GM23338 (cell line): ENCODE results near the gene SUGCT. TPM values are rescaled to one million over a fixed set of nuclear protein-coding genes. Genes with fewer than 3 reads are reported as not detected.

ENCODE experiments used
- ATAC-seq: fragments of 200-7000 bp; cut with Tn5 transposase; 3 replicates; pipeline ENCODE4 v1.9.1; 2020
- DNase-seq: peaks from one replicate; pipeline ENCODE4 v3.0.0-alpha.2; 2015; ENCODE audit warnings: low spot score
- H2AFZ ChIP-seq: fragments of 200-600 bp; sonication (generic); 2 replicates; pipeline ENCODE4 v1.8.0; 2016; ENCODE audit warnings: antibody characterized with exemption, mild to moderate bottlenecking, moderate library complexity
- H3F3A ChIP-seq: fragments of 200-600 bp; sonication (generic); replicated peaks from 2 replicates; pipeline ENCODE4 v1.8.0; 2017; ENCODE audit warnings: antibody characterized with exemption, mixed run types, low read depth
- H3K27ac ChIP-seq: fragments of 200-600 bp; sonication (generic); 2 replicates; pipeline ENCODE4 v1.6.1; 2016; ENCODE audit warnings: low read depth
- H3K27me3 ChIP-seq: fragments of 200-600 bp; sonication (generic); 2 replicates; pipeline ENCODE4 v1.8.0; 2016; ENCODE audit warnings: mild to moderate bottlenecking, mixed run types, moderate library complexity; ENCODE audit not compliant: insufficient read depth
- H3K36me3 ChIP-seq: fragments of 200-600 bp; sonication (generic); 2 replicates; pipeline ENCODE4 v1.8.0; 2016; ENCODE audit warnings: mild to moderate bottlenecking; ENCODE audit not compliant: insufficient read depth
- H3K4me1 ChIP-seq: fragments of 200-600 bp; sonication (generic); 2 replicates; pipeline ENCODE4 v1.8.0; 2016; ENCODE audit warnings: mild to moderate bottlenecking, moderate library complexity; ENCODE audit not compliant: insufficient read depth
- H3K4me2 ChIP-seq: fragments of 200-600 bp; sonication (generic); 2 replicates; pipeline ENCODE4 v1.7.1; 2017; ENCODE audit warnings: mixed run types
- H3K4me3 ChIP-seq: fragments of 200-600 bp; sonication (generic); 2 replicates; pipeline ENCODE4 v1.6.1; 2016; ENCODE audit warnings: mixed run types
- H3K79me2 ChIP-seq: fragments of 200-600 bp; sonication (generic); replicated peaks from 2 replicates; pipeline ENCODE4 v1.8.0; 2017; ENCODE audit warnings: mild to moderate bottlenecking; ENCODE audit not compliant: insufficient read depth
- H3K9me2 ChIP-seq: fragments of 200-600 bp; sonication (generic); 2 replicates; pipeline ENCODE4 v1.8.0; 2017; ENCODE audit not compliant: insufficient read depth
- H4K20me1 ChIP-seq: fragments of 200-600 bp; sonication (generic); replicated peaks from 2 replicates; pipeline ENCODE4 v1.8.0; 2017; ENCODE audit warnings: mild to moderate bottlenecking; ENCODE audit not compliant: insufficient read depth
- H3K27ac Mint-ChIP-seq: 2 replicates; pipeline ENCODE4 v1.8.0; 2020; ENCODE audit warnings: inconsistent platforms, mild to moderate bottlenecking, moderate library complexity, mixed read lengths
- H3K27me3 Mint-ChIP-seq: 3 replicates; pipeline ENCODE4 v1.8.0; 2022; ENCODE audit warnings: low read depth, mild to moderate bottlenecking, moderate library complexity, mixed read lengths, inconsistent platforms; ENCODE audit not compliant: insufficient read depth, poor library complexity
- H3K36me3 Mint-ChIP-seq: 3 replicates; pipeline ENCODE4 v1.8.0; 2021; ENCODE audit warnings: low read depth, mild to moderate bottlenecking, inconsistent platforms, moderate library complexity, mixed read lengths
- H3K4me1 Mint-ChIP-seq: 3 replicates; pipeline ENCODE4 v1.8.0; 2020; ENCODE audit warnings: mild to moderate bottlenecking, inconsistent platforms, mixed read lengths
- H3K4me3 Mint-ChIP-seq: 3 replicates; pipeline ENCODE4 v1.8.0; 2021; ENCODE audit warnings: moderate library complexity, mild to moderate bottlenecking, inconsistent platforms, mixed read lengths
- H3K9me3 Mint-ChIP-seq: 3 replicates; pipeline ENCODE4 v1.8.0; 2020; ENCODE audit warnings: moderate library complexity, mild to moderate bottlenecking, inconsistent platforms, mixed read lengths
- CTCF ChIP-seq, 2 experiments: fragments of 200-600 bp in 1 of 2; sonication (generic) in 1 of 2; conservative IDR thresholded peaks; 2 replicates each; pipeline versions ENCODE4 v1.5.1 to v1.6.1; 2016 to 2017; ENCODE audit warnings: antibody characterized with exemption in 2 of 2, low read depth in 2 of 2, mild to moderate bottlenecking in 2 of 2, moderate library complexity in 1 of 2
- EZH2 ChIP-seq: fragments of 200-600 bp; sonication (generic); IDR thresholded peaks from one replicate; pipeline ENCODE4 v1.8.0; 2017; ENCODE audit warnings: antibody characterized with exemption, mild to moderate bottlenecking, low read depth; ENCODE audit not compliant: unreplicated experiment
- EZH2phosphoT487 ChIP-seq: fragments of 200-600 bp; sonication (generic); IDR thresholded peaks from one replicate; pipeline ENCODE4 v1.8.1; 2018; ENCODE audit warnings: antibody characterized with exemption; ENCODE audit not compliant: unreplicated experiment
- JUNB ChIP-seq: IDR thresholded peaks from one replicate; pipeline ENCODE4 v1.6.1; 2016; ENCODE audit warnings: antibody characterized with exemption; ENCODE audit not compliant: unreplicated experiment
- NANOG ChIP-seq: IDR thresholded peaks from 2 replicates; pipeline ENCODE4 v1.6.1; 2016; ENCODE audit warnings: antibody characterized with exemption, borderline replicate concordance
- STAT1 ChIP-seq: IDR thresholded peaks from one replicate; pipeline ENCODE4 v1.6.1; 2016; ENCODE audit warnings: antibody characterized with exemption; ENCODE audit not compliant: unreplicated experiment
- ZNF114 ChIP-seq: fragments of 250-450 bp; sonication (Bioruptor Pico); IDR thresholded peaks from 2 replicates; pipeline ENCODE4 v1.5.0; 2020; ENCODE audit warnings: mild to moderate bottlenecking, moderate library complexity
- ZNF331 ChIP-seq: fragments of 250-450 bp; sonication (Bioruptor Pico); IDR thresholded peaks from 2 replicates; pipeline ENCODE4 v1.5.0; 2020; ENCODE audit warnings: low read depth, mild to moderate bottlenecking, moderate library complexity
- ZNF462 ChIP-seq: fragments of 250-450 bp; sonication (Bioruptor Pico); IDR thresholded peaks from 2 replicates; pipeline ENCODE4 v1.5.0; 2020; ENCODE audit warnings: mild to moderate bottlenecking, moderate library complexity
- polyA plus RNA-seq: library from polyadenylated mRNA; unstranded; fragments of >200 nt; fragmentation: Nextera tagmentation; extraction: Ambion mirVana; gene quantifications from 2 replicates; pipeline ENCODE4 v1.2.1, GENCODE V29; 2016
- total RNA-seq: library from RNA; depleted of rRNA; stranded (reverse); fragments of >200 nt; shearing (Covaris generic); gene quantifications from 2 replicates; pipeline ENCODE4 v1.2.3, GENCODE V29; 2014

SUGCT gene
- total and polyA plus RNA-seq, 2 experiments from 2014 or later, result 4.2 to 5.6 TPM

- Histone ChIP-seq H3K4me2 (no peak overlapping the region), H3K36me3 (no peaks in the 10 kb centered on the region), H3K4me1 (no peaks in the 10 kb centered on the region), H3F3A (no peaks in the 10 kb centered on the region), H3K27me3 (peaks cover 5% of the 10 kb centered on the region; the same call in 1 of the 2 replicates), H2AFZ (no peak overlapping the region), H4K20me1 (no peaks in the 10 kb centered on the region), H3K79me2 (no peaks in the 10 kb centered on the region), H3K27ac (no peak overlapping the region), H3K9me2 (no peaks in the 10 kb centered on the region), H3K4me3 (no peak overlapping the region)
- ATAC-seq, result no peak
- no peak for DNase-seq
- H3K27me3 Mint-ChIP-seq, result no peaks in the 10 kb centered on the region
- TF ChIP-seq JUNB (no peak), ZNF462 (no peak), ZNF114 (CRISPR knock-in tag) (no peak)
- H3K4me3 Mint-ChIP-seq, result no peak overlapping the region
- no peaks in the 10 kb centered on the region for H3K36me3 Mint-ChIP-seq
- peaks cover 4% of the 10 kb centered on the region; the same call in 2 of the 3 replicates for H3K4me1 Mint-ChIP-seq
- H3K27ac Mint-ChIP-seq, result no peak overlapping the region
- H3K9me3 Mint-ChIP-seq, result no peaks in the 10 kb centered on the region
These were observed 99.9 kb downstream of the SUGCT start for GRCh38 chr7:40234666-40235065.

- Mint-ChIP-seq H3K4me3 (no peak overlapping the region), H3K4me1 (no peaks in the 10 kb centered on the region), H3K27me3 (no peaks in the 10 kb centered on the region), H3K9me3 (no peaks in the 10 kb centered on the region), H3K27ac (no peak overlapping the region), H3K36me3 (no peaks in the 10 kb centered on the region)
- Histone ChIP-seq H4K20me1 (no peaks in the 10 kb centered on the region), H3K27me3 (no peaks in the 10 kb centered on the region), H3K79me2 (no peaks in the 10 kb centered on the region), H3F3A (no peaks in the 10 kb centered on the region), H3K9me2 (no peaks in the 10 kb centered on the region), H3K4me3 (no peak overlapping the region), H3K27ac (no peak overlapping the region), H3K36me3 (no peaks in the 10 kb centered on the region), H2AFZ (no peak overlapping the region), H3K4me1 (no peaks in the 10 kb centered on the region), H3K4me2 (no peak overlapping the region)
- DNase-seq (no peak), ATAC-seq (no peak)
- no peak for TF ChIP-seq ZNF114 (CRISPR knock-in tag)
- TF ChIP-seq STAT1, result no peak
- TF ChIP-seq CTCF (conservative IDR thresholded peaks at IDR 0.05; ENCODE audit: low read depth in 2 of 2), result no peak
- TF ChIP-seq ZNF331 (CRISPR knock-in tag), result no peak
- TF ChIP-seq NANOG, result no peak
- TF ChIP-seq EZH2, result no peak
- no peak for TF ChIP-seq EZH2phosphoT487
These were observed 102.9 kb downstream of the SUGCT start for GRCh38 chr7:40237731-40238130.
